C4-2B (cell line): Measurements from ENCODE around the gene CDC14A.

ENCODE experiments used
- H3K27ac ChIP-seq: fragments of 450-650 bp; 2 replicates; pipeline ENCODE4 v1.5.1; 2017
- ZFX ChIP-seq: fragments of 450-650 bp; IDR thresholded peaks from 2 replicates; pipeline ENCODE4 v1.6.1; 2017
- TF ChIP-seq, protein P1 (sequence below): fragments of 450-650 bp; conservative IDR thresholded peaks from 2 replicates; pipeline ENCODE4 v1.5.1; 2017; ENCODE audit warnings: mild to moderate bottlenecking

Gene CDC14A

DNA sequence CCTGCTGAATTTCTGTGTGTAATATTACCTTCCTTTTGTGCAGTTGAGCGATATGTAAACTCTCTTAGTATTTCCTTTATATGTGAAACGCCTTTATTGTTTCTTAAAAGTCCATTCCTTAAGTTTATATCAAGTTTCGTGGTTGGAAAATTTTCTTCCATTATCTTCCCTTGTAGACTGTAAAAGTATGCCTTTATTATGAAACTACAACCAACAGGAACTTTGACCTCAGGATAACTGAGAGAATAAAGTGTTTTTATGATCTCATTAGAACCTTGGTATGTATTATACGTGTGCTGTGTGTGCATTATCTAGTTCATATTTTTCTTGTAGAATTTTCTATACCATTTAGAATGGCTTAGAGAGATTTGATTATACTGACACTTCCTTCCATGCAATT, 3.1 kb upstream of the CDC14A start:
- no peak for TF ChIP-seq ZFX
- TF ChIP-seq, protein P1, sequence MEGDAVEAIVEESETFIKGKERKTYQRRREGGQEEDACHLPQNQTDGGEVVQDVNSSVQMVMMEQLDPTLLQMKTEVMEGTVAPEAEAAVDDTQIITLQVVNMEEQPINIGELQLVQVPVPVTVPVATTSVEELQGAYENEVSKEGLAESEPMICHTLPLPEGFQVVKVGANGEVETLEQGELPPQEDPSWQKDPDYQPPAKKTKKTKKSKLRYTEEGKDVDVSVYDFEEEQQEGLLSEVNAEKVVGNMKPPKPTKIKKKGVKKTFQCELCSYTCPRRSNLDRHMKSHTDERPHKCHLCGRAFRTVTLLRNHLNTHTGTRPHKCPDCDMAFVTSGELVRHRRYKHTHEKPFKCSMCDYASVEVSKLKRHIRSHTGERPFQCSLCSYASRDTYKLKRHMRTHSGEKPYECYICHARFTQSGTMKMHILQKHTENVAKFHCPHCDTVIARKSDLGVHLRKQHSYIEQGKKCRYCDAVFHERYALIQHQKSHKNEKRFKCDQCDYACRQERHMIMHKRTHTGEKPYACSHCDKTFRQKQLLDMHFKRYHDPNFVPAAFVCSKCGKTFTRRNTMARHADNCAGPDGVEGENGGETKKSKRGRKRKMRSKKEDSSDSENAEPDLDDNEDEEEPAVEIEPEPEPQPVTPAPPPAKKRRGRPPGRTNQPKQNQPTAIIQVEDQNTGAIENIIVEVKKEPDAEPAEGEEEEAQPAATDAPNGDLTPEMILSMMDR = no peak
- no peak overlapping the region for H3K27ac ChIP-seq

DNA sequence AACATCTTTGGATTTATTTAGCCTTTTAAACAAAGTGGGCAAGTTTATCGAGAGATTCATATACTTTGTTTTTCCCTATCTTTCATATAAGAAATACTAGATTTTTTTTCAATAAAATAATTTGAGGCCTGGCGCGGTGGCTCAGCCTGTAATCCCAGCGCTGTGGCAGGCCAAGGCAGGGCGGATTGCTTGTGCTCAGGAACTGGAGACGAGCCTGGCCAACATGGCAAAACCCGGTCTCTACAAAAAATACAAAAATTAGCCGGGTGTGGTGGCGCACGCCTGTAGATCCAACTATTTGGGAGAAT, 1.6 kb upstream of the CDC14A start:
- peak overlapping the region; percentile 77 for H3K27ac ChIP-seq
- TF ChIP-seq, protein P1 = no peak
- no peak for TF ChIP-seq ZFX

DNA sequence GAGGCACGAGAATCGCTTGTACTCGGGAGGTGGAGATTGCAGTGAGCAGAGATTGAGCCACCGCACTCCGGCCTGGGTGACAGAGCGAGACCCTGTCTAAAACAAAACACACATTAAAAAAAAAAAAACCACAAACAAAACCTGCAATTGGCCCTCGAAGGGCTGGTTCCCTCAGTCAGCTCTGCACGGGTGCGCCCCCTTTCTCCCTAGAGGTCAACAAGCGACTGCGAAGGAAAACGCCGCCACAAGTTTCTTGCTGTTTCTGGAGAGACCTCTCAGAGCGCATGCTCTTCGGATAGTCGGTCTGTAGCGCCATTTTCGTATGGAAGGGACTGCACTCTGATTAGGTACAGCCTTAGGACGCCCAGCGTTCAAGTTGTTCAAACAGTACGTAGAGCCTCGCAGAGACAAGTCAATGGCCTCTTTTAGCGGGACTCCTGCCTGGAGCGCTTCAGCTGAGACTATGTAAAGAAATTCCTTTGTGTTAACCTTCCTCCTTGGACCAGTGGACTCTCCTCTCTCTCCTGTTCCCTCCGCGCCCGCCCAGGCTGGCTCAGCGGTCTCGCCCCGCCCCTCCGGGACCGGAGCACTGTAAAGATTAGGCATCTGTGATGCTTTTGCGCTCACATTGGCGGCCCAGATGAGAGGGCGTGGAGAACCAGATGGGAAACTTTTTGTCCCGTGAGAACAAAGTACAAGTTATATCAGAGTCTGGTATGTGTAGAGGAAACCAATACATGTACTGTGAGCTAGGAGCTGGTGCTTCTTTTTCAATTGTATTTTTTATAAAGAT, 1.0 kb upstream of the CDC14A start:
- H3K27ac ChIP-seq = peak overlapping the region; percentile 77
- TF ChIP-seq, protein P1 = peak; percentile 51
- no peak for TF ChIP-seq ZFX

DNA sequence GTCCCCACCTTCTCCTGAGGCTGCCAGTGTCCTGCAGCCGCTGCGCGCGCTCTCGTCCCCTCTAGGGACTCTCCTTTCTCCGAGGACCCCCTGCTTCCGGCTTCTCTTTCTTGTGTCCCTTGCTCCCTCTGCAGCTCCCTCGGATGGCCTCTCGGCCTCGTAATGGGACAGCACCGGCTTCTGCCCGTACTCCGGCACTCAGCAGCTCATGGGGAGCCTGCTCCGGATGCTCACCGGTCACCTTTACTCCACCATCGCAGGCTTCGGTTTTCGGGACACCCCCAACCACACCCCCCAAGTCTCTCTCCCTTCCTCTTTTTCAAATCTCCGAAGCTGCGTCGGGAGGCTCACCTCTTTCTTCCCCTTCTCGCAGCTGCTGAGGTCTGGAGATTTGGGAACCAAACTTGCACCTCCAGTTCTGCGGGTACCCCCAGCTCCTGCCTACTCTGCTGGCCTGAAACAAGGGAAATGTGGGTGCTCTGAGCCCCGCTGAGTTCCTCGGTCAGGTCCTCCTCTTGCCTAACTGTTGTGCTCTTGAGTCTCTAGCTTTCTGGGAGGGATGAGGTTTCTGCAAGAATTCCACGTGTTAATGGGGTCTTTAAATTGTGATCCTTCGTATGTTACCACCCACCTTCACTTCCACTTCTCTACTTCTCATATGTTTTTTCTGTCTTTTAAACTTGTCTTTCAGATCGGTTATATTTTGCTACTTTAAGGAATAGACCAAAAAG, 930 bp downstream of the CDC14A start:
- H3K27ac ChIP-seq = peak overlapping the region; percentile 77
- TF ChIP-seq ZFX = no peak
- TF ChIP-seq, protein P1 = no peak

- H3K27ac ChIP-seq = no peak overlapping the region
- no peak for TF ChIP-seq ZFX
- TF ChIP-seq, protein P1 = no peak
Observed at GRCh38 chr1:100353988-100354387, 1.7 kb downstream of the CDC14A start.

DNA sequence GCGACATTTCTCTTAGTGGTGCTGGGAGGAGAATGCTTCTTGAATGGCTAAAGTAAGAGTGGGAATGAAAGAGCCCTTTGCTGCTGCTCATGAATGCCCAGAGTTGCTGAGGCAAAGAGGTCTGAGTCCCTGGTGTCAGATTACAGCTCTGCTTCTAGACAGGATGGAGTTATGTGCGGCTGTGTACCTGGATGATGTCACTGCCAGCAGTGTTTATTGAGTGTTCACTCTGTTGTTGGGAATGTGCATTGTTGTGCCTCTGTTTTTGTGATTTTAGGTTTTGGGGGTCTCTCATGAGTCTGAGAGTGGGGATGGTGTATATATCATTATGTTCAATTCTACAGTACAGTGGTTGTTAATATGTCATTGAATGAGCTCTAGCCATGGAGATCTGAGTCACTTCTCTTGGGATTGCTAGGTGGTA, 2.7 kb downstream of the CDC14A start:
- no peak for TF ChIP-seq ZFX
- TF ChIP-seq, protein P1 = no peak
- H3K27ac ChIP-seq = no peak overlapping the region

DNA sequence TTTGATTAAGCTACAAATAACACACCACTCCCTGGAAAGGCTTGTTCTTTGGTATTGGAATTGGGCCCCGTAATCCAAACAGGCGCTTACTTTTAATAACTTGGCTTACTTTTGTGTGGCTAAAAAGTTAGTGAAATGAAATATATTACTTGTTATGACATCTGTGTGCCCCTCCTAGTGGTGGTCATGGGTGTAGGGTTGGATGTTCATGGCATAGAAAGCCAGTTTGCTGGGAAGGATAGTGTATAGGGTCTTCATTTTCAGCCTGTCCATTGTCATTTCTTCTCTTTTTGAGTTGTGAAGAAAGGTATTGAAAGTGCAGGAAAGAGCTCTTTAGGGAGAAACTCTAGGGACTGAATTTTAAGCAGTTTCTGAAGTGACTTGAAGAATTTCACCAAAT, 5.9 kb downstream of the CDC14A start:
- H3K27ac ChIP-seq = no peak overlapping the region
- TF ChIP-seq ZFX = no peak
- TF ChIP-seq, protein P1 = peak; percentile 36
